Measurements from ENCODE around the gene NPDC1.

DNA sequence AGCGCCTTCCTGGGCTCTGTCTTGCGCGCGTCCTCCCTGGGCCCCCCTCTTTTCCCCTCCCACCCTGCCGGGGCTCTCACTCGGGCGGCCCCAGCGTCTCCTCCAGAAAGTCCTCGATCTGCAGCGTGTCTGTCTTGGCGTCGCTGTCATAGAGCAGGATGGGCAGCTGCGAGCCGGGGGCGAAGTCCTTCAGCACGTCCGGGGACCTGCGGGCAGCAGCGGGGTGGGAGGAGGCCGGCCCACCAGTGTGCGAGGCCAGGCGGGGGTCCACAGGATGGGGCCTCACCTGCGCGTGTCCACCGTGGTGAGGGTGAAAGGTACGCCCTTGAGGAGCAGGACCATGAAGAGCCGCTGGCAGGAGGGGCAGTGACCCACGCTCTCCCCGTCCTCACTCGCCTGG lies 50.6 kb downstream of the NPDC1 start:
- no peak for TF ChIP-seq POLR2A (IDR thresholded peaks at IDR 0.05)
- TF ChIP-seq, protein P1, sequence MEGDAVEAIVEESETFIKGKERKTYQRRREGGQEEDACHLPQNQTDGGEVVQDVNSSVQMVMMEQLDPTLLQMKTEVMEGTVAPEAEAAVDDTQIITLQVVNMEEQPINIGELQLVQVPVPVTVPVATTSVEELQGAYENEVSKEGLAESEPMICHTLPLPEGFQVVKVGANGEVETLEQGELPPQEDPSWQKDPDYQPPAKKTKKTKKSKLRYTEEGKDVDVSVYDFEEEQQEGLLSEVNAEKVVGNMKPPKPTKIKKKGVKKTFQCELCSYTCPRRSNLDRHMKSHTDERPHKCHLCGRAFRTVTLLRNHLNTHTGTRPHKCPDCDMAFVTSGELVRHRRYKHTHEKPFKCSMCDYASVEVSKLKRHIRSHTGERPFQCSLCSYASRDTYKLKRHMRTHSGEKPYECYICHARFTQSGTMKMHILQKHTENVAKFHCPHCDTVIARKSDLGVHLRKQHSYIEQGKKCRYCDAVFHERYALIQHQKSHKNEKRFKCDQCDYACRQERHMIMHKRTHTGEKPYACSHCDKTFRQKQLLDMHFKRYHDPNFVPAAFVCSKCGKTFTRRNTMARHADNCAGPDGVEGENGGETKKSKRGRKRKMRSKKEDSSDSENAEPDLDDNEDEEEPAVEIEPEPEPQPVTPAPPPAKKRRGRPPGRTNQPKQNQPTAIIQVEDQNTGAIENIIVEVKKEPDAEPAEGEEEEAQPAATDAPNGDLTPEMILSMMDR (IDR thresholded peaks at IDR 0.05), result no peak

Data from body of pancreas (tissue), 4 donors.